Activated T-helper 9 cell treated with anti-CD3 and anti-CD28 coated beads, Interleukin-2, amount 50 U/mL, for 16 hours (primary cell): ENCODE measurements around the gene SKAP1.
"Not testable (repeated sequence)": the region's sequence is repeated elsewhere in the genome, so short reads cannot be mapped to it uniquely, and the experiment has no call there.

Source experiments
- DNase-seq: peaks from one replicate; pipeline ENCODE4 v3.0.0-alpha.2; 2020; ENCODE audit warnings: low read depth

SKAP1 gene

GRCh38 chr17:48368352-48368908 is 61.6 kb downstream of the SKAP1 start:
- no peak for DNase-seq

- DNase-seq: no peak
Observed at GRCh38 chr17:48363161-48363560, 66.9 kb downstream of the SKAP1 start.

DNA sequence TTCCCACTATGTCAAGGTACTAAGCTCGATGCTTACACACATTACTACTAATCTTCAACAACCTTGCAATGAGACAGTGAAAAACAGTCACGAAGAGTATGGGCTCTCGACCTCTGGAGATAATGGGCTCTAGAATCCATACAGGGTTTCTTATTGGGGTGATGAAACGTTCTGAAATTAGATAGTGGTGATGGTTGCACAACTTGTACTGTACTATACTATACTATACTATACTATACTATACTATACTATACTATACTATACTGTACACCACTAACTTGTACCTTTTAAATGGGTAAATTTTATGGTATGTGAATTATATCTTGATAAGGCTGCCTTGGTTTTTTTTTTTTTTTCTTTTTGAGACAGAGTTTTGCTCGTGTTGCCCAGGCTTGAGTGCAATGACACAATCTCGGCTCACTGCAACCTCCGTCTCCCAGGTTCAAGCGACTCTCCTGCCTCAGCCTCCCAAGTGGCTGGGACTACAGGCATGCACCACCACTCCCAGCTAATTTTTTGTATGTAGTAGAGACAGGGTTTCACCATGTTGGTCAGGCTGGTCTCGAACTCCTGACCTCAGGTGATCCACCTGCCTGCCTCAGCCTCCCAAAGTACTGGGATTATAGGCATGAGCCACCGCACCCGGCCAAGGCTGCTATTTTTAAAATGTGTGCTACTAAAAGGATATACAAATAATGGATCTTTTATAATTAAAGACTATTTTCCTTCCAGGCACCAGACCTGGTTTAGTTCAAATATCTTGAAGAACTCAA is 69.0 kb downstream of the SKAP1 start:
- DNase-seq: not testable (repeated sequence)

GRCh38 chr17:48357779-48358602 is 72.0 kb downstream of the SKAP1 start:
- DNase-seq: no peak

- DNase-seq: no peak
Observed at GRCh38 chr17:48356866-48357265, 73.1 kb downstream of the SKAP1 start.

DNA sequence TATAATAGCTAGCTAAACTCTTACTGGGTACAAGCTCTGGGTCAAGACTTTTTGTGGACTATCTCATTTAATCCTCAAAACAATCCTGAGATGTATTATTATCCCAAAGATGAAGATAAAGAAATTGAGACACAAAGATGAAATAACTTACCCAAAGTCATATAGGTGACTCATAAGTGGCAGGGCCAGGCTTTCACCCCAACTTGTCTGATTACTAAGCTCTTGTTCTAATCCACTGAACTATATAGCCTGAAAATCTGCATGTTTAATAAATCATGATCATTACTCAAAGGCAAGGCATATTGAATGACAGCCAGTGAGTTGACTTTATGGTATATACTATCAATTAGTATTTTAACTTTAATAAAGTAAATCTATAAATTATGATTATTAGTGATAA is 77.4 kb downstream of the SKAP1 start:
- no peak for DNase-seq

- DNase-seq: no peak
Observed at GRCh38 chr17:48351911-48352332, 78.1 kb downstream of the SKAP1 start.

- DNase-seq: no peak
Observed at GRCh38 chr17:48348352-48348751, 81.7 kb downstream of the SKAP1 start.

- DNase-seq: no peak
Observed at GRCh38 chr17:48347177-48347576, 82.8 kb downstream of the SKAP1 start.

DNA sequence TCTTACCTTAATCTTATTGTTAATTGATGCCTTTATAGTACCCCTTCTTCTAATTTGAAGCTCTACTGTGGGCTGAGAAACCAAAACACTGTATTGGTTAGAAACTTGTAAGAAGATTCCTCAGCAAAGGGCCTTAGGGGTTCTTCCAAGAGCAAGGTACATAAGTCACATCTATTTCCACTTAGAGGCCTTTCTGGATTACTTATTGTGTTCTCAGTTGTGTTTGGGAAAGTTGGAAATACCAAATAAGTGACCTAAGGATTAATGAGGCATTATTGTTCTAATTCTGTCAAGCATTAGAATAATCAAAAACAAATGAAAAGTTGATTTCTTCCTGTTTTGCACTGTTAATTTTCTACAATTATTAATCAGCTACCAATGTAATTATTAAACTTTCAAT is 85.8 kb downstream of the SKAP1 start:
- DNase-seq: no peak

GRCh38 chr17:48340916-48341315 is 89.1 kb downstream of the SKAP1 start:
- DNase-seq: no peak

- no peak for DNase-seq
Observed at GRCh38 chr17:48338720-48339119, 91.3 kb downstream of the SKAP1 start.

DNA sequence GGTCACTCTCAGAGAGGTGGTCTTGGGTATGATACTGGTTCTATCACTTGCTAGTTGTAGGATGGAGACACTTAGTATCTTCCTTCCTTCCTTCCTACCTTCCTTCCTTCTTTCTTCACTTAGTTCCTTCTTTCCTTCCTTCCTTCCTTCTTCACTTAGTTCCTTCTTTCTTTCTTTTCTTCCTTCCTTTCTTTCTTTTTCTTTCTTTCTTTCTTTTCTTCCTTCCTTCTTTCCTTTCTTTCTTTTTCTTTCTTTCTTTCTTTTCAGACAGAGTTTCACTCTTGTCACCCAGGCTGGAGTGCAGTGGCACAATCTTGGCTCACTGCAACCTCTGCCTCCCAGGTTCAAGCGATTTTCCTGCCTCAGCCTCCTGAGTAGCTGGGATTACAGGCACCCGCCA is 92.1 kb downstream of the SKAP1 start:
- DNase-seq: not testable (repeated sequence)

DNA sequence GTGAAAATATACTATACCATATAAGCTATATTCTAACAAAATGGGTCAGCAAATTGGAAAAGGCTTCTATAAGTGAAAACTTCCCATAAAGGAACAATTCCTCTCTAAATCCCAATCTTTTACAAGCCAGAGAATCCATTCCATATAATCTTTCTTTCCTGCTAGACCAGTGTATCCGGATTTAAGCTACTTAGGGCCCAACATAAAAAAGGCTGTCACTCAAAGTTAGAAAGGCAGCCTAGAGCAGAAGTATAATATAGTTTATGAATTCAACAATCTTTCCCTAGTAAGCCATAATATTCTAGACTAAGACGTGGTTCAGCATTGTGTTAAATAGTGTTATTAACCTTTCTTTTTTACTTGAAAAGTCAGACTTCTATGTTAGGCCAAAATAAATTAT is 93.0 kb downstream of the SKAP1 start:
- no peak for DNase-seq

DNA sequence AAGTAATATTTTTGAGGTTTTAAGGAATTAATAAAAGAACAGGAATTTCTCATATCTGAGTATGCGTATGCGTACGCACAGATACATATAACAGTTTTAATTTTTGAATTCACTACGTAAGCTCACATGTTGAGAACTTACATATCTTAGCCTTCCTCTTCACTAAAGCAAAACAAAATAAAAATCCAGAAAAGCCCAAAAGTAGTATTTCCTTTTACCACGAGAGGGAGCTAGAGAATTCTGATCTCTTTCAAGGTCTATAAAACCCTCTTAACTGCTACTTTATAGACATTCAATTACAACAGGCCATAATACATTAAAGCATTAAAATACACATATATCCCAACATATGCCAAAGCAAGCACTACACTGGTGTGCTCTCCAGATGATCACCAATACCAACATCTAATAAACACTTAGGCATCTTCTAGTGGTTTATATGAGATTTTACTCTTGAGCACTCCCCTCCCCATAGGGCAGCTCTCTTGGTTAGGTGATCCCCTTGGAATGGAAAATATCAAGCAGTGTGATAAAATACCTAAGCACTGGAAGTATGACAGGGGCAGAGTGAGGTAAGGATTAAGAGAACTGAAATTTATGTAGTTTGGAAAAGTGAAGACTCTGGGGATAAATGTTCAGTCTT is 94.0 kb downstream of the SKAP1 start:
- DNase-seq: no peak

GRCh38 chr17:48335146-48335784 is 94.7 kb downstream of the SKAP1 start:
- DNase-seq: no peak

- no peak for DNase-seq
Observed at GRCh38 chr17:48333034-48333530, 96.9 kb downstream of the SKAP1 start.

- no peak for DNase-seq
Observed at GRCh38 chr17:48330887-48331286, 99.1 kb downstream of the SKAP1 start.

DNA sequence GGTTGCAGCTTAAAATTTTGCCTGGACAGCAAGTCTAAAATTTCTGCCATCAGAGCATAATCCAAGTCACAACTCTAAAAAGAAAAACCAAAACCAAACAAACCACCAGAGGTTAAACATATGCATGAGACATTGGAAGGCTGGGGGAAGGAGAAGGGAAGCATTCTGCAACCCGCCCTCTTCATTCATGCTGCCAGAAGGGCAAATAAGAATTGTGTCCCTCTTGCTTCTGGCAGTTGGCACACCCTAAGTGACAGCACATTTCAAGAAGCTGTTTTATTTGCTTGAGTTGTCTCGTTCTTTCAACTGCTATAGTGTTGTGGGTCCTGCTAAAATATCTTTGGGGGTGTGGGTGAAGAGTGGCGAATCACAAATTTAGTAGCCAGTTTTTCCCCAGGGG is 99.6 kb downstream of the SKAP1 start:
- DNase-seq: no peak

DNA sequence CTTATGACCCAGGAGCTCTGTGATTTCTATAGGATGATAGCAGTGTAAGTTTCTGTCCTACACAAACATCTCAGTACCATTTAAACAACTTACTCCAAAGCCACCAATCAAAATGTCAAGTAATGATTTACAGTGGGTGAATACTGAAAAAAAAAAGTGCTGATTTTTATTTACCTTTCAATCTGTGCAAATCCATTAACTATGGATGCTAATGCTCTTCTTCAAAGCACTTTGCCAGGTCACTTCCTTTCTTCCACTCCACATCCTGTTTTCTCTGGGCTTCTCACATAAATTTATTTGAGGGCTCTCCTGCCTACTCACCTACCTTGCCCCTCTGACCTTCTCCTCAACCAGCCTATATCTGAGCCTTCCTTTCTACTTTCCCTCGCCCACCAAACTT is 101.6 kb downstream of the SKAP1 start:
- DNase-seq: no peak

- no peak for DNase-seq
Observed at GRCh38 chr17:48326310-48326709, 103.7 kb downstream of the SKAP1 start.

DNA sequence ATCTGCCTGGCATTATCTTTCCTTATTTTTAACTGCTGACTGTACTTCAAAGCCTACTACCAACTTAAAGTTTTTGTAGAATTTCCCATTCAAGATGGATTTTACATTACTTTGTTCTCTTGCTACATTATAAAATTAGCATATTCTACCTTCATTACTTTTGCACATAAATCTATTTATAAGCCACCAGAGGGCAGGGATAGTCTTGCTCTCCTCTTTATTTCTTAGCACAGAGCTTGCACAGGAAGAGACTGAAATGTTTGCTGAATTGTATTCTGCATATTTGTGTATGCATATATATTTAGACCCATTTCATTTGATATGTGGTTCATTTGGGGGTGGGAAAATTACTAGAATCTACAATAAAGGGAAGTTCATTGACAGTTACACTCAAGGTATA is 108.0 kb downstream of the SKAP1 start:
- no peak for DNase-seq
